Parathyroid adenoma (tissue), 2 donors: Measurements from ENCODE around the gene CACNG3.

Experiments used
- H2AFZ ChIP-seq: fragments of 300-600 bp; sonication (generic); one replicate; pipeline ENCODE4 v1.7.0; 2017; ENCODE audit warnings: antibody characterized with exemption, mild to moderate bottlenecking
- H3K27ac ChIP-seq: fragments of 300-600 bp; sonication (generic); one replicate; pipeline ENCODE4 v1.7.0; 2017
- H3K27me3 ChIP-seq: fragments of 300-600 bp; sonication (generic); one replicate; pipeline ENCODE4 v1.7.0; 2017; ENCODE audit warnings: low read length; ENCODE audit not compliant: control insufficient read depth, insufficient read depth
- H3K36me3 ChIP-seq: fragments of 300-600 bp; sonication (generic); one replicate; pipeline ENCODE4 v1.7.0; 2017; ENCODE audit warnings: low read length; ENCODE audit not compliant: control insufficient read depth, insufficient read depth
- H3K4me1 ChIP-seq: fragments of 300-600 bp; sonication (generic); one replicate; pipeline ENCODE4 v1.7.0; 2017; ENCODE audit warnings: control low read depth
- H3K4me2 ChIP-seq: fragments of 300-600 bp; sonication (generic); one replicate; pipeline ENCODE4 v1.7.0; 2017; ENCODE audit warnings: low read length
- H3K4me3 ChIP-seq: fragments of 300-600 bp; sonication (generic); one replicate; pipeline ENCODE4 v1.7.0; 2017; ENCODE audit warnings: low read depth, low read length
- H3K79me2 ChIP-seq: fragments of 300-600 bp; sonication (generic); one replicate; pipeline ENCODE4 v1.7.0; 2017; ENCODE audit warnings: control low read depth
- H3K9ac ChIP-seq: fragments of 300-600 bp; sonication (generic); one replicate; pipeline ENCODE4 v1.7.0; 2017; ENCODE audit warnings: mild to moderate bottlenecking
- H3K9me3 ChIP-seq: fragments of 300-600 bp; sonication (generic); one replicate; pipeline ENCODE4 v1.7.0; 2017; ENCODE audit warnings: low read length; ENCODE audit not compliant: control insufficient read depth
- TF ChIP-seq, protein P1 (sequence below): fragments of 300-600 bp; sonication (generic); IDR thresholded peaks from one replicate; pipeline ENCODE4 v1.7.0; 2017; ENCODE audit warnings: antibody characterized with exemption, mild to moderate bottlenecking
- donor health status: primary hyperparathyroidism.

CACNG3 gene

DNA sequence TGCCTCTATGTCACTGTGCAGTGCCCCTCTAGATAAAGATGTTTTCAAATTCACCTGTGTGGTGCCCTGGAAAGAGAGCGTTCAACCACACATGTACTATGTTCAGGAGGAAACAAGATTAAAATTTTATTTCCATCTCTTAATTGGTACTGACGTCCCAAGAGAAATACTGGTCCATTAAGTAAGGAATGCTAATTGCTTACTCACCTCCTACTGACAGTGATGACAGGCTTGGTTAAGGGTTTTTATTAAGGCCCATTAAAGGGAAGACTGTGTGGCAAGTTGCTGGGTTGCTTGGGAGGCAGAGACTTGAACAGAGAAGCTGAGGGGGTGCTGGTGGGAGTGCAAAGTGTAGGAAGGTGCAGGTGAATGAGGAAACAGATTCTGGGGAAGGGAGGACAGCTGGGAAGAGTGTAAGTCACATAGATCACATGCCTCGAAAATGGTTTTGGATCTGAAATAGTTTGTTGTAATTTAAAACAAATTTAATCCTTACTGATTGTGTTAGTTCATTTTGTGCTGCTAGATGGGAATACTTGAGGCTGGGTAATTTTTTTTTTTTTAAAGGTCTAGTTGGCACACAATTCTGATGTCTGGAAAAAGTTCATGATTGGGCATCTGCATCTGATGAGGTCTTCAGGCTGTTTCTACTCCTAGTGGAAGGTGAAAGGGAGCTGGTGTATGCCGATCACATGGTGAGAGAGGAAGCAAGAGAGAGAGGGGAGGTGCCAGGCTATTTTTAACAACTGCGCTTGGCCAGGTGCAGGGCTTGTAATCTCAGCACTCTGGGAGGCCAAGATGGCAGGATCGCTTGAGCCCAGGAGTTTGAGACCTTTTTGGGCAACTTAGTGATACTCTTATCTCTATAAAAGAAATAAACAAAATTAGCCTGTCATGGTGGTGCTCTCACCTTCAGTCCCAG is 140.5 kb downstream of the CACNG3 start:
- Histone ChIP-seq H3K4me3 (no peak overlapping the region), H3K79me2 (no peaks in the 10 kb centered on the region), H3K27me3 (no peaks in the 10 kb centered on the region), H3K4me1 (no peaks in the 10 kb centered on the region), H3K9me3 (no peaks in the 10 kb centered on the region), H3K4me2 (no peak overlapping the region), H3K27ac (no peak overlapping the region), H3K36me3 (no peaks in the 10 kb centered on the region), H2AFZ (no peak overlapping the region), H3K9ac (no peak overlapping the region)
- TF ChIP-seq, protein P1, sequence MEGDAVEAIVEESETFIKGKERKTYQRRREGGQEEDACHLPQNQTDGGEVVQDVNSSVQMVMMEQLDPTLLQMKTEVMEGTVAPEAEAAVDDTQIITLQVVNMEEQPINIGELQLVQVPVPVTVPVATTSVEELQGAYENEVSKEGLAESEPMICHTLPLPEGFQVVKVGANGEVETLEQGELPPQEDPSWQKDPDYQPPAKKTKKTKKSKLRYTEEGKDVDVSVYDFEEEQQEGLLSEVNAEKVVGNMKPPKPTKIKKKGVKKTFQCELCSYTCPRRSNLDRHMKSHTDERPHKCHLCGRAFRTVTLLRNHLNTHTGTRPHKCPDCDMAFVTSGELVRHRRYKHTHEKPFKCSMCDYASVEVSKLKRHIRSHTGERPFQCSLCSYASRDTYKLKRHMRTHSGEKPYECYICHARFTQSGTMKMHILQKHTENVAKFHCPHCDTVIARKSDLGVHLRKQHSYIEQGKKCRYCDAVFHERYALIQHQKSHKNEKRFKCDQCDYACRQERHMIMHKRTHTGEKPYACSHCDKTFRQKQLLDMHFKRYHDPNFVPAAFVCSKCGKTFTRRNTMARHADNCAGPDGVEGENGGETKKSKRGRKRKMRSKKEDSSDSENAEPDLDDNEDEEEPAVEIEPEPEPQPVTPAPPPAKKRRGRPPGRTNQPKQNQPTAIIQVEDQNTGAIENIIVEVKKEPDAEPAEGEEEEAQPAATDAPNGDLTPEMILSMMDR, result no peak

DNA sequence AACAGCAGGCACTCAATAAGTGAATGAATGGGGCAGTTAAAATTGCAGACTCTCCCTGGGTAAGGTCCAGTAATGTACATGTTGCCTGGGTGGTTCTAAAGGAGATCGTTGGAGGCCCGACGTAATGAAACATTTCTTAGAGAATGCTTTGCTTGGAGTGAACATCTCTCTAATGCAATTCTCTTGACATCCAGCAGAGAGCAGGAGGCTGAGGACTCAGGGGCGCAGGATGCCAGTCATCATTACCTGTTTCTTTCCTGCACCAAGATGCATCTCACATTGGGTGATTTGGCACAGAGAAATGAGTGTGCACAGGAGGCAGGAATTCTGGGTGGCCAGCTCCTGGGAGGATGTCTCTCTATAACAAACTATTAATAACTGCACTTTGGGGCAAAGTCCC is 152.9 kb downstream of the CACNG3 start:
- no peak overlapping the region for H3K27ac ChIP-seq
- H3K27me3 ChIP-seq, result no peaks in the 10 kb centered on the region
- H3K9ac ChIP-seq, result no peak overlapping the region
- no peak overlapping the region for H3K4me3 ChIP-seq
- no peaks in the 10 kb centered on the region for H3K36me3 ChIP-seq
- TF ChIP-seq, protein P1, result no peak
- H3K4me2 ChIP-seq, result no peak overlapping the region
- no peaks in the 10 kb centered on the region for H3K9me3 ChIP-seq
- H2AFZ ChIP-seq, result no peak overlapping the region
- H3K4me1 ChIP-seq, result no peaks in the 10 kb centered on the region
- H3K79me2 ChIP-seq, result no peaks in the 10 kb centered on the region
